OCI-LY3 (cell line): ENCODE measurements around the gene CHERP.

Experiments used
- H2AFZ ChIP-seq: fragments of 200-600, 300-600 bp; shearing (Covaris generic); 2 replicates; pipeline ENCODE4 v1.6.0; 2014; ENCODE audit warnings: antibody characterized with exemption, low read depth, low read length
- H3K27ac ChIP-seq: fragments of 200-600, 300-600 bp; sonication (generic); 2 replicates; pipeline ENCODE4 v1.5.1; 2014; ENCODE audit warnings: mild to moderate bottlenecking, low read length, moderate library complexity, mixed read lengths
- H3K27me3 ChIP-seq: fragments of 200-600, 300-600 bp; sonication (generic); 2 replicates; pipeline ENCODE4 v1.6.1; 2014; ENCODE audit warnings: low read depth, low read length, mixed read lengths
- H3K36me3 ChIP-seq: fragments of 200-600, 300-600 bp; sonication (generic); replicated peaks from 2 replicates; pipeline ENCODE3; 2014; ENCODE audit warnings: low read depth, low read length, mixed read lengths
- H3K4me1 ChIP-seq: fragments of 300-600, 200-600 bp; sonication (generic); 2 replicates; pipeline ENCODE4 v1.6.1; 2014; ENCODE audit warnings: low read length, mixed read lengths
- H3K4me2 ChIP-seq: fragments of 200-600, 300-600 bp; sonication (generic); 2 replicates; pipeline ENCODE4 v1.6.1; 2014; ENCODE audit warnings: low read length, mixed read lengths
- H3K4me3 ChIP-seq: fragments of 300-600, 200-600 bp; sonication (generic); 2 replicates; pipeline ENCODE4 v1.5.1; 2014; ENCODE audit warnings: antibody characterized with exemption, mild to moderate bottlenecking, low read length, moderate library complexity
- H3K79me2 ChIP-seq: fragments of 300-600, 200-600 bp; shearing (Covaris generic); 2 replicates; pipeline ENCODE4 v1.6.1; 2014; ENCODE audit warnings: mild to moderate bottlenecking, low read length, mixed read lengths
- H3K9ac ChIP-seq: fragments of 300-600, 200-600 bp; shearing (Covaris generic); 2 replicates; pipeline ENCODE4 v1.6.0; 2014; ENCODE audit warnings: mild to moderate bottlenecking, low read length, moderate library complexity
- H3K9me3 ChIP-seq: fragments of 200-600, 300-600 bp; shearing (Covaris generic); 2 replicates; pipeline ENCODE4 v1.6.1; 2014; ENCODE audit warnings: low read length, mixed read lengths; ENCODE audit not compliant: insufficient read depth
- H4K20me1 ChIP-seq: fragments of 200-600, 300-600 bp; sonication (generic); 2 replicates; pipeline ENCODE4 v1.6.1; 2016; ENCODE audit warnings: low read length, mixed read lengths; ENCODE audit not compliant: insufficient read depth
- EZH2phosphoT487 ChIP-seq: fragments of 200-600 bp; shearing (Covaris generic); IDR thresholded peaks from 2 replicates; pipeline ENCODE4 v1.6.1; 2018; ENCODE audit warnings: antibody characterized with exemption, mixed run types, low read depth
- TF ChIP-seq, protein P1 (sequence below): fragments of 200-600, 300-600 bp; sonication (generic); IDR thresholded peaks from 2 replicates; pipeline ENCODE4 v1.5.1; 2014; ENCODE audit warnings: antibody characterized with exemption, low read length, low read depth

The CHERP gene

GRCh38 chr19:16470911-16471811 is 71.1 kb downstream of the CHERP start:
- Histone ChIP-seq H3K9ac (peak overlapping the region; percentile 50), H3K4me3 (peak overlapping the region; percentile 79), H3K27ac (no peak overlapping the region)

DNA sequence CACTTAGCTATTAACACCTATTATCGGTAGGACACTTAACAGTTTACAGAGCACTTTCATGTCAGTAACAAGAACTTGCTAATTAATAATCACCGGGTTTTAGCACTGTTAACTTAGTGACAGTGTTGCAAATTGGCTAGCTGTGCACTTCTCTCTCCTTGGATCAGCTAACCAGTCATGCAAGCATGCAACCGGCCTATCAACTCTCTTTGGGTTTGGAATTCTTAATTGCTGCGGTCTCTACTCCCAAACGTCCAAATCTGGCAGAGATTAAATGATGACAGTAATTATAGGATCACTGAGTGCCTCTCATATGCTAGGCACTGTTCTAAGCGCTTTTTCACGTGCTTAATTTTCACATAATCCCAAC is 71.7 kb downstream of the CHERP start:
- Histone ChIP-seq H3K4me2 (peak overlapping the region; percentile 92), H3K27ac (no peak overlapping the region), H3K79me2 (peaks cover 60% of the 10 kb centered on the region), H3K9ac (peak overlapping the region; percentile 50), H2AFZ (no peak overlapping the region), H3K4me1 (peaks cover 25% of the 10 kb centered on the region), H3K9me3 (no peaks in the 10 kb centered on the region), H4K20me1 (peaks cover 38% of the 10 kb centered on the region), H3K27me3 (no peaks in the 10 kb centered on the region), H3K4me3 (peak overlapping the region; percentile 79), H3K36me3 (peaks cover 8% of the 10 kb centered on the region)
- TF ChIP-seq, protein P1, sequence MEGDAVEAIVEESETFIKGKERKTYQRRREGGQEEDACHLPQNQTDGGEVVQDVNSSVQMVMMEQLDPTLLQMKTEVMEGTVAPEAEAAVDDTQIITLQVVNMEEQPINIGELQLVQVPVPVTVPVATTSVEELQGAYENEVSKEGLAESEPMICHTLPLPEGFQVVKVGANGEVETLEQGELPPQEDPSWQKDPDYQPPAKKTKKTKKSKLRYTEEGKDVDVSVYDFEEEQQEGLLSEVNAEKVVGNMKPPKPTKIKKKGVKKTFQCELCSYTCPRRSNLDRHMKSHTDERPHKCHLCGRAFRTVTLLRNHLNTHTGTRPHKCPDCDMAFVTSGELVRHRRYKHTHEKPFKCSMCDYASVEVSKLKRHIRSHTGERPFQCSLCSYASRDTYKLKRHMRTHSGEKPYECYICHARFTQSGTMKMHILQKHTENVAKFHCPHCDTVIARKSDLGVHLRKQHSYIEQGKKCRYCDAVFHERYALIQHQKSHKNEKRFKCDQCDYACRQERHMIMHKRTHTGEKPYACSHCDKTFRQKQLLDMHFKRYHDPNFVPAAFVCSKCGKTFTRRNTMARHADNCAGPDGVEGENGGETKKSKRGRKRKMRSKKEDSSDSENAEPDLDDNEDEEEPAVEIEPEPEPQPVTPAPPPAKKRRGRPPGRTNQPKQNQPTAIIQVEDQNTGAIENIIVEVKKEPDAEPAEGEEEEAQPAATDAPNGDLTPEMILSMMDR = no peak
- no peak for TF ChIP-seq EZH2phosphoT487

More at GRCh38 chr19:16470911-16471811, 71.1 kb downstream of the CHERP start:
- Histone ChIP-seq H3K36me3 (peaks cover 8% of the 10 kb centered on the region), H4K20me1 (peaks cover 36% of the 10 kb centered on the region), H3K4me1 (peaks cover 26% of the 10 kb centered on the region), H3K9me3 (no peaks in the 10 kb centered on the region), H2AFZ (no peak overlapping the region), H3K27me3 (no peaks in the 10 kb centered on the region), H3K4me2 (peak overlapping the region; percentile 92), H3K79me2 (peaks cover 55% of the 10 kb centered on the region)
- TF ChIP-seq, protein P1 = no peak
- no peak for TF ChIP-seq EZH2phosphoT487
